HG03280 (cell line): Measurements from ENCODE around the gene USP27X.

Experiments used
- ATAC-seq: cut with Tn5 transposase; IDR thresholded peaks from one replicate; pipeline ENCODE4 v1.9.1; 2021; ENCODE audit warnings: mild to moderate bottlenecking, moderate library complexity; ENCODE audit not compliant: unreplicated experiment

The USP27X gene

GRCh38 chrX:49878834-49879655 lies at the start of gene USP27X:
Gene USP27X, plus strand, starts transcription at chrX:49879484. Its CDS starts 824 bp downstream, at chrX:49880308.
- ATAC-seq = peak; percentile 88

GRCh38 chrX:49838374-49838773 lies 40.9 kb upstream of the USP27X start:
- peak; percentile 70 for ATAC-seq

GRCh38 chrX:49840679-49841078 lies 38.6 kb upstream of the USP27X start:
- ATAC-seq = no peak

- ATAC-seq = no peak
Measured at GRCh38 chrX:49842621-49843020, 36.7 kb upstream of the USP27X start.

GRCh38 chrX:49844611-49845010 lies 34.7 kb upstream of the USP27X start:
- ATAC-seq = no peak

GRCh38 chrX:49845701-49846403 lies 33.4 kb upstream of the USP27X start:
- ATAC-seq = no peak

GRCh38 chrX:49846522-49846921 lies 32.8 kb upstream of the USP27X start:
- no peak for ATAC-seq

- ATAC-seq = no peak
Measured at GRCh38 chrX:49848275-49848674, 31.0 kb upstream of the USP27X start.

- ATAC-seq = no peak
Measured at GRCh38 chrX:49850028-49850427, 29.3 kb upstream of the USP27X start.

- ATAC-seq = no peak
Measured at GRCh38 chrX:49853661-49854060, 25.6 kb upstream of the USP27X start.

- no peak for ATAC-seq
Measured at GRCh38 chrX:49856819-49857218, 22.5 kb upstream of the USP27X start.

- ATAC-seq = no peak
Measured at GRCh38 chrX:49858341-49858740, 20.9 kb upstream of the USP27X start.

- ATAC-seq = no peak
Measured at GRCh38 chrX:49859491-49859890, 19.8 kb upstream of the USP27X start.

GRCh38 chrX:49860867-49861535 lies 18.3 kb upstream of the USP27X start:
- ATAC-seq = no peak

- no peak for ATAC-seq
Measured at GRCh38 chrX:49862093-49862492, 17.2 kb upstream of the USP27X start.

- no peak for ATAC-seq
Measured at GRCh38 chrX:49868739-49869138, 10.5 kb upstream of the USP27X start.

GRCh38 chrX:49876750-49877149 lies 2.5 kb upstream of the USP27X start:
- ATAC-seq = no peak

GRCh38 chrX:49877397-49878101 lies 1.7 kb upstream of the USP27X start:
- ATAC-seq = no peak

GRCh38 chrX:49878128-49878833 lies 1.0 kb upstream of the USP27X start:
- ATAC-seq = no peak

- peak; percentile 4 for ATAC-seq
Measured at GRCh38 chrX:49879656-49880277, 483 bp downstream of the USP27X start.
